HG03442 (cell line): ENCODE data around the gene ATRN.

ENCODE experiments used
- ATAC-seq: cut with Tn5 transposase; IDR thresholded peaks from one replicate; pipeline ENCODE4 v1.9.1; 2021; ENCODE audit warnings: mild to moderate bottlenecking, moderate library complexity; ENCODE audit not compliant: unreplicated experiment

The ATRN gene

DNA sequence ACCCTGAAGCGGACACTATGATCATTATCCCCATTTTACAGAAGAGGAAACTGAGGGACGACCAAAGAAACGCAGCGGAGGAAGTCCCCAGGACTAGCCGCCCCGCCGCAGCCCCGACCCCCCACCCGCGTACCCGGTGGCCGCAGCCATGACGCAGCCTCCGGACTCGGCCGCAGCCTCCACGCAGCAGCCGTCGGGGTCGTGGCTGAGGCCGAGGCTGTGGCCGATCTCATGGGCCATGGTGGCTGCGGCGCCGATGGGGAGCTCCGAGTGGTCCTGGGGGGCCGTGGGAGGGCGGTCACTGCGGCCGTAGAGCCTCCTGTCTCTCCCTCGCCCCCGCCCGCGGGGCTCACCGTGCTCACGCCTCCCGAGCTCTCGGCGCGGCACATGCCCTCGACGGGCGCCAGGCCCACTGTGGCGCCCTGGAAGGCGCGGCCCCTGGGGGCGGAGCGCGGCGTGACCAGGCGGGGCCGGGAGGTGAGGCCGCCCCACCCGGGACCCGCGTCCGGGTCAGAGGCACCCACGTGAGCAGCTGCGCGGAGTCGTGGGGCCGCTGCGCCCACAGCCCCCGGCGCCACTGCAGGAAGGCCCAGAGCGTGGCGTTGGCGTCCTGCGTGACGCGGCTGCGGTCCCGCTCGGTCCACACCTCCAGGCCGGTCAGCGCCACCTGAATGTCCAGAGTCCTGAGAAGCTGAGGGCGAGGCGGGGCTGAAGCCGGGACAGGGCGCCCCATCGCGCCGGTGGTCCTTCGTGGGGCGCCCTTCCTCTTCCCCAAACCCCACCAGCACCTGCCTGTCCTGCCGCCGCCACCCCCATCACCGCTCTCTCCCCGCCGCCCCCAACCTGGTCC lies 202.6 kb downstream of the ATRN start:
- no peak for ATAC-seq

DNA sequence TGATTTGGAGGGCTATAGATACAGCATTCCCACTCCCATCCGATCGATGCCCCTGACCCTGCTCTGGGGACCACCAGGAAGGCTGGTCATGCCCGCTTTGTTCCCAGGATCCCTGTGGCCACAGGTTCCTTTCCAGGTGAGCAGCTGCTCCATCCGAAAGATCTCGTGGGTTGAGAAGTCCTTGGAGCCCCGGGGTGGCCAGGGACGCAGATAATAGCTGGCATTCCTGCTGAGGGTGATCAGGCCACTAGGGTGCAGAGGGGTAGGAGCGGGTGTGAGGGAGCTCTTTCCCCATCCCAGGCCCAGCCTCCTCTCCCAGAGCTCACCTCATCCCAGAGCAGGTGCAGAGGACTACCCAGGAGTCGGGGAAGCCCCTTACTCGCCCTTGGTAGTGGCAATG lies 203.6 kb downstream of the ATRN start:
- no peak for ATAC-seq

DNA sequence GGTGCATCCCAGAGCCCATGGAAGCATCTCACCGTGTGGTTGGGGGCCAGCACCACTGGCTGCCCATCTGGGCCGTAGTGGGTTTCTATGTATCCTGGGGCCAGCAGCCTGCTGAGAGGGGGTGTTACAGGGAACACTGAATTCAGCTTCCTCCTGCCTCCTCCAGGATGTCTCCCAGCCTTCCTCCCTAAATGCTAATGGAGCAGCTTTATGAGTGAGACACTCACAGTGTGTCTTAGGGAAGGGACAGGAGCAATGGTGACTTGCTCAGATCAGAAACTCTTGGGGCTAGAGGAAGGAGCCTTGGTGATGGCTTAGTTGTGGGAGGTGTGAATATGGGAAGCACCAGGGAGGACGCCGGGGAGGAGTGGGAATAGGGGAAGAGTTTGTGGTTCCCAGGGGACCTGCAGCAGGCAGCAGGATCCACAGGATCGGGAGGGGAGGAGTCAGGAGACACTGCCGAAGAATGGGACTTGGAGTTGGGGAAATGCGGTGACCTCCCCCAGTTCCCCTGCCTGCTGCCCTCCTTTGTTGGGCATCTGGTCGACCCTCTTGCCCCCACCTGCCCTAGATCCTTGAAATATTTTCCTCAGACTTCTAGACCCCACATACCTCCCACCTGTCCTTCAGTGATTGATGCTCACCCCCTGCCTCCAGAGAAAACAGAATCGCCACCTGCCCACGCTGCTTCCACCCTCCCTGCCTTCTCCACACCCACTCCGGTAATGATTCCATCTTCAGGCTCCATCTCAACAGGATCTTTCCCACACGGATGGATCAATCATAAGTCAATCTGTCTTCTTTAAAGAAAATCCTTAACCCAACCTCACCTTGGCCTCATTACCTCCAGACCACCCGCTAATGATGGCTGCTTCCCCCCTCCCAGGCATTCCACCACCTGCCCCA lies 204.4 kb downstream of the ATRN start:
- no peak for ATAC-seq

DNA sequence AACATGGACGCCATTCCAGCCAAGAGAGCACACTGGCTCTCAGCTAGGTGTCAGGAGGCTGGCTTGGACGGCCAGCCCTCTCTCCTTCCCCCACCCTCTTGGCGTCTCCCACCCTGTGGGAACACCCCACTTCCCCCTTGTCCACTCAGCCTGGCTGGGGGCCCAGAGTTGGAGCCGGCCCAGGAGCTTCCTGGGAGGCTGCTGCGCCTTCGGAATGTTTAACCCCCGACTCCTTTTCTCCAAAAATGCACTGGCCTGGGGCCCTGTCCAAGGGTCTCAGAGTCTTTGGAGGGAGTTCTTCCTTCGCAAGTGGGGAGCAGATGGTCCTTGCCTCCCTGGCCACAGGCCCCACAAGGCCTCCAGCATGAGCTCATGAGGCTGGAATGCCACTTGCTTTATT lies 206.9 kb downstream of the ATRN start:
- no peak for ATAC-seq

DNA sequence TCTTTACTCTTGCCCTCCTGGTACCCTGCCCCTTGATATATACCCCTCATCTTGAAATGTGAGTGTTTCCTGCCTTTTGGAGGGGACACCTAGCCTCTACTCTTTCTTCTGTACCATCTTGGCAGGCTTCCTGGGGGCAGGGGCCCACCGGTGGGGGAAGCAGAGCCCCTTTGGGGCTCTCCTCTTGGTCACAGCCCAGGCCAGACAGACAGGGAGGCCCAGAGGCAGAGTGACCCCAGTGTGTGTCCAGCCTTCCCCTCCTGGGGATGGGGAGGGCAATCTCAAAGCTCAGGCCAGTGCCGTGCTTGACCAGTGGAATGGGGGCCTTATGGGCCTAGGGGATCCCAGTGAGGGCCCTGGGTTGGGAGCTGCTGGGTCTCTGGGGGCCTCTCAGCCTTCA lies 207.4 kb downstream of the ATRN start:
- no peak for ATAC-seq

DNA sequence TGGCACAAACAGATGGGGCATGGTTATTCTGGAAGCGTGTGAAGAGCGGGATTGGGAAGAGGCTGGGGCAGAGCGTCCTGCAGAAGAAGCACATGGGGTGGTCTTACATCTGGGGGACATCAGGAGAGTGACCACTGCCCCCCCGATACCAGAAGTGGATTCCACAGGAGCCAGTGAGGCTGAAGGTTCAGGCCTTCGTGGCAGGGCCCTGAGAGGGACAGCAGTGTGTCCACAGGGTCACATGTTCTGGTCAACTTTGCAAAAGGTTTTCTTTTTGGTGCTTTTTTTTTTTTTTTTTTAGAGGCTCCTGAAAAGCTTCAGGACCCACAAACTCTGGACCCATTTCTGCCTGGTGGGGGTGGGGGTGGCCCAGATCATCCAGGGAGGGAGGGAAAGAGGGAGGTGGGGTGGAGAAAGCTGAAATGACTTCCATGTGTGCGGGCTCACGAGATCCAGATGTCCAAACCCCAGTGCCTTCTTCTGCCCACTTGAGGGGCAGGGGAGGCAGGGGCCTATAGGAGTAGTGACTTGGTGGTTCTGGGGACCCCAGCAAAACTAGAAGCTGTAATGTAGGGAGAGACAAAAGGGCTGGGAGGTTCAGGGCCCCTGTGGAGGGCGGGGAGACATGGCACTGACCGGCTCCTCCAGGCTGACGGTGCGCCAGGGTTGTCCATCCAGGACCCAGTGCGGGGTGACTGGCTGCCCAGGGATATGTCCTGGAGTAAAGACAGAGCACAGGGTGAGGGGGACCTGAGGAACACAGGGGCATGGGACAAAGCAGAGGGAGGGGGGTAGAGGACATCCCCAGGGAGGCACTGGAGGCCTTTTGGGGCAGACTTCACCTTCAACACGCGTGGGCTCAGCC lies 208.3 kb downstream of the ATRN start:
- ATAC-seq: no peak

DNA sequence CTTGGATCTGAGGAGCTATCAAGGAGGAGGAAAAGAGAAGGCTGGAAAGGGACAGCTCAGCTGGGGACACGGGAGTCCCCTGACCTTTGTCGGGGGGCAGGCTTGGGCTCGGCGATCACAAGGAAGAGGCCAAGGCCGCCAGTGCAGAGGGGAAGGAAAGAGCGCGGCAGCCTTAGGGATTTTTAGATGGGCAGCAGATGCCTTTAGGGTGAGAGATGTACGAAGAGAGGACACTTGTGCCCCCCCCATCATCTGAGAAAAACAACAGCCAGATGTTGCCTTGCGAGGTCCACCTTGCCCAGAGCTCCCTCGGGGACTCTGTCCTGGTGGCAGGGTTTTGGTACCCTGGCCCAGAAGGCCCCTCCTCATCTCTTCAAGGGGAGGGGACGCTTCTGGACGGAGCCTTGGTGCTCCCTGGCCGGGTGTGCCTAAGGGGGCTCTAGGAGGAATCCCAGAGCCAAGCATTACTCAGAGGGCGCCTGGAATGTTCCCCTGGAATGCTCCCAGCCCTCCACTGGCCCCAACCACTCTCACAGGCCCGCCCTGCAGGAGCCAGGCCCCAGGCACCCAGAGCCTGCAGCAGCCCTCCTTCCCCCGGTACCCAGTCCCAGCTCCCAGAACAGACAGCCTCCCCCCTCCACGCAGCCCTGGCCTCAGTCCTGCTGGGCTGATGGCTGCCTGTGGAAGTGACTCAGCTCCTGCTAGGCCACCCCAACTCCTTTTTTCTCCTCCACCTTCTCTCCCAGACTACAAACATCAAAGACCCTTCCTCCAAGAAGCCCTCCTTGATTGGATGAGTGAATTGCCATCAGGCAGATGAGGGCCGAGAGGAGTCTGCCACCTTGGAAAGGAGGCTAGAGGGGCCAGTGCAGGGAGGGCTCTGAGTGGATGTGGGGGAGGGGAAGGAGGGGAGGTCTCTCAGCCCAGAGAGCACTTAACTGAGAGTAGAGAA lies 209.2 kb downstream of the ATRN start:
- ATAC-seq: no peak

DNA sequence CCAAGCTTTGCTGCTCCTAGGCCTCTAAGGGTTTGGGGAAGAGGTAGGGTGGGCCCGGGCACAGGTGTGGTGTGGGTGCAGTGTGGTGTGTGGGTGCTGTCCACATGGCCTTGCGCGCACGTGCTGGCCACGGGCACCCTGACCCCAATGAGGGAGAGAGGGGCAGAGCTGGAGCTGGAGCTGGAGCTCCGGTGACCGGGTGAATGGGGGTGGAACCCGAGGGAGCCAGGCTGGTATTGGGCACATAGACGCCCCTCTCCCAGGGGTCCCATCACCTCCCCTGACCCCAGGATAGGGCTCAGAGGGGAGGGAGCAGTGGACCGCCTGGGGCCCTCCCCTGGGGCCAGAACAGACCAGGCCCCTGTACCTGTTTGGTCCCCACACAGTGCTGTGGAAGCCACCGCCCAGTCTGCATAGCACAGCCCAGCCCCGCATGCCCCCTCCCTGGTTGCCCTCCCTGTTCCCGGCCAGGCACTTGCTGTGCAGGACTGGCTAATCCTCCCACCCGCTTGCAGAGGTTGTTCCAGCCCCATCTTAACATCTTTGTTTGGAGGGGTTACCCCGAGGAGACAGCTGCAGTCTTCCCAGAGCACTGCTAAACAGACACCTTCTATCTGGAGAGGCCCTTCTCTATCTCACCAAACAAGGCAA lies 210.0 kb downstream of the ATRN start:
- ATAC-seq: no peak

DNA sequence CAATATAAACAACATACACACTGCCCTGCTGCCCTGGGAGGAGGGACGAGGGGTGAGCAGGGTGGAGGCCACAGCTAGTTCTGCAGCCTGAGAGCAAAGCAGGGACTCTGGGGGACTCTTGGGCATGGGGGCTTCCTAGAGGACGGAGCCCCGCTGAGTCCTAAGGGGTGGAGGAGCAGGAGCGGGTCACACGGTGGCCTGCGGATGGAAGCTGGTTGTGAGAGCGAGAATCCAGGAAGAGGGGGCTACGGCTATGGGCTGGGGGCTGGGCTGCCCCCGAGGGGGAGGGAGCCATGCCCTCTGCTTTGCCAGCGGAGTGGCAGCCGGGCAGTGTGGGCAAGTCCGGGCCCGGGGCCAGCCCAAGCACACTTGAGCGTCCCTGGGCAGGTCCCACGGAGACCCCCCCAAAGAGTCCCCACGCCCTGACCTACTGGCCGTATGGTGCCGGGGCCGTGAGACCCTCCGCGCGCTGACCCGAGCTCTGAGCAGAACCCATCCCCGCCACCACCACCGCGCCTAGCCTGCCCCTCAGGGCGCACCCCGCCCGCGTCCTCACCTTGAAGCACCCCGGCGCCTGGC lies 210.6 kb downstream of the ATRN start:
- ATAC-seq: no peak

DNA sequence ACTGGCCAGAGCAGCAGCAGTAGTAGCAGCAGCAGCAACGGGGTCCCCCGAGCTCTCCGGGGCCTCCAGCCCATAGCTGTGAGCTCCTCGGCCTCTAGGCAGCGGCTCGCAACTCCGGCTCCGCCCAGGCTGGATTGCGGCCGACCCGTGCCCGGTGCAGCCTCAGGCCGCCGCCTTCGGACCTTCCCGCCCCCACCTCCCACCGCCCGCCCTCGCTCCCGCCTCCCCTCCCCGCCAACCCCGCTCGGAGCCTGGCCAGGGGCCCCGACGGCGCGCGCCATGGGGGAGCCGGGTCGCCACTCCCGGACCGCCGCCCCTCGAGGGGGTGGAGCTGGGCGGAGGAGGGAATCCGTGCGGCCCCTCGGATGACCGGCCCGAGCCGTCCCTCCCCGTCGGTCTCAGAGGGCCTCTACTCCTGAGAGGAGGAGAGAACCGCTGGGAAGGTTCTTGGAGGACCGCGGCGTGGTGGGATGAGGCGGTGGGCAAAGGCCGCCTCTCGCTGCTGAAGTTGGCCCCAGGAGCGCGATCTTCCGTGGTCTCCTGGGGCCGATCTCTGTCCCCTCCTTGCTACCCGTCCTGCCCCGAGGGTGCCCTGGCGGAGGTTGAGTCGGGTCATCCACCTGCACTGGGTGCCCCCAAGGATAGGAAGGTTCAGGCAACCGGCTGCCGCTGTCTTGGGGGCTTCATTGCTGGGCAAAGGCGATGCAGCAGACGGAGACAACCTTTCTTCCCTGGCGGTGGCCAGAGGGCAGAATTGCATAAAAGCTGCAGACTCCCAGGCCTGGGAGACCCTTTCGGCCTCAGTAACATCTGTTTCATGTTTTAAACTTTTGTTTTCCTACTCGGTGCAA lies 211.3 kb downstream of the ATRN start, which contains the start of gene ADAM33:
TSS of gene ADAM33 (minus strand) at position 80 of the 851 bp plus-strand sequence. CDS start at position 74, 6 bp downstream.
- ATAC-seq: no peak

DNA sequence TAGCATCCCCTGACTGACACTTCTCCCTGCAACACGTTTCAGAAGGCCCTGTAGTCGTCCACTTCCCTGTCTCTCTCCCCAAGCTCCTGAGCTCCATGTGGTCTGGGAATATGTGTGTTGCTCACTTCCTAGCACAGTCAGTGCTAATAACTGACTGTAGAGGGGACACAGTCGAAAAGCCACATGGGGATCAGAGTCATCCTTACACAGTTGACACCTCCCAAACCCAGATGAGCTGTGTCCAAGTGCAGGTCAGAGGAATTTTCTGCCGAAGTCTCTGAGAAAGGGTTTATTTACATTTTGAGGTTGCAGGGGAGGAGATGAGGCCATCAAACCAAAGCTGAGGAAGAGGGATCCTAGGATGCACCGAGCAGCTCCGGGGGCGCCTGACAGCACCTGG lies 214.5 kb downstream of the ATRN start:
- no peak for ATAC-seq

DNA sequence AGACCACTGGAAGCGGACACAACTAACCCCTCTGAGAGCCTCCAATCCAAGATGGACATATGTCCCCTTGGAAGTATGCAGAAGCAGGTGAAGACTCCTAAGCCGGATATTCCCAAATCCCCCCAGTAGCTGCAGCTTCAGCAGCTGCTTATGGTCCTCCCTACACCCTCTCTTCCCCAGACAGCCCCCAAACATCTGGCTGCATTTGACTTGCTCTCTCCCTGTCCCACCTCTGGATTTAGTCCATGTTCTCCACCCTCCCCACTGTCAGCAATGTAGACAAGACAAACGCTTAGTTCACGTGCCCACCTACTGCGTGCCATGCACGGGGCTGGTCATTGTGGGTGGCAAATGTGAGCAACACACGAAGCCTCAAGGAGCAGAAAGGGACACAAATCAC lies 215.6 kb downstream of the ATRN start:
- no peak for ATAC-seq

DNA sequence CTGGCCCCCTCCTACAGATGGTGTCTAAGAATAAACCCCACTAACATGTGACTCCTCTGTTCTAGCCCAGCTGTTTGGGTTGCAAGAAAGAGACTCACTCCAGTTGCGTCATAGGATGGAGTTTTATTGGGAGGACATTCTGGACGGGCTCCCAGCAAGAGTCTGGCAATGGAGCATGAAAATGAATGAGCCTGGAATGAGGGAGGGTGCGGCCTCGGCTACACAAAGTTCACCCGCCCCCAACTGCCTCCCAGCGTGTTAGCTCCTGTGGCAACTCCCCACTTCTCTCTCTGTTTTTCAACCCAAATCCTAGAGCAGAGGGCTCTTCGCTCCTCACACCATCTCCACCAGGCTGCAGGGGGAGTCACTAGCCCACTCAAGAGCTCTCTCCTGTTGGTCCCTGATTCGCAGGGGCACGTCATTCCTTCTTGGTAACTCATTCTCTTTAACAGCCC lies 216.1 kb downstream of the ATRN start:
- ATAC-seq: no peak

DNA sequence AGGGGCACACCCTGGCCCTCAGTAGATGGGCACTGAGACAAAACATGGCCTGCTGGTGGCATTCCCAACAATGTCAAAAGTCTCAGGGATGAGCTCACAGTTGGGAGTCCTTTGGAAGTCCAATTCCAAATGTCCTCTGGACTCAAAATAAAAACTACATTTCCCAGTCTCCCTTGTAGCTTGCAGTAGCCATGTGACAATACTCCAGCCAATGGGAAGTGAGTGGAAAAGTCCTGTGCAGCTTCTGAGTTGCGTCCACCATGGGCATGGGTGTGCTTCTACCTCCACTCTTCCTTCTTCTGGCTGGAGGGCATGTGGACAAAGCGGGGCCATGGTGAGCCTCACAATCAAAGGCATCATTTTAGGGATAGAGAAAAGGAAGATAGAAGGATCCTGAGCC lies 216.8 kb downstream of the ATRN start:
- ATAC-seq: no peak

DNA sequence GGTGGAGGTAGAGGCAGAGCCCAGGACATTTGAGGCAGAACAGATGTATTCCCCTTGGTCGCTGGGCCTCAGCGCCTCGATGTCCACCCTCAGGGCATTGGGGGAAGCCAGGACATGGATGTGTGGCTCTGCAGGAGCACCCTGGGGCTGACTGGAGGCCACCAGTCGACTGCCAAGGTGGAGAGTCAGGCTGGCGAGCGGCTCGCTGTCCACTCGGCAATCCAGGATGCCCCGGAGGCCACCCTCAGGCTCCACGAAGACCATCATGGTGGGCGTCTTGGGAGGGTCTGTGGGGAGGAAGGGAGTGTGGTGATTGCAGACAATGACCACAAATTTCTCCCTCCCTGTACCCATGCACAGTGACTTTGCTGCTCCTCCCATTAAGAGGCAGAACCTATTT lies 219.2 kb downstream of the ATRN start:
- ATAC-seq: no peak

DNA sequence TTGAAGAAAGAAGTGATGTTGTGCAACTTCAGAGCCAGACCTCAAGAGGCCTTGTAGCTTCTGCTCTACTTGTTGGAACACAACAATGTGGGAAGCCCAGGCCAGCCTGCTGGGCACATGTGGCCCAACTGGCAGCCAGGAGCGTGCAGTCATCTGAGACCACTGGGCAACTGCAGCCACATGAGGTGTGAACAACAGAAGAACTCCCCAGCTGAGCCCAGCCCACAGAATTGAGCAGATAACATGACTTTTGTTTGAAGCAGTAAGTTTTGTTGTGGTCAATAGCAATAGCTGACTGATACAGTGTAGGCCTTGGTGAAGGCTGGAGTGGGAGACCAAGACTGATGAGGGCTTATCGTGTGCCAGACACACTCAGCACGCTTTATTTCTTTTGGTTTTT lies 219.6 kb downstream of the ATRN start:
- no peak for ATAC-seq

DNA sequence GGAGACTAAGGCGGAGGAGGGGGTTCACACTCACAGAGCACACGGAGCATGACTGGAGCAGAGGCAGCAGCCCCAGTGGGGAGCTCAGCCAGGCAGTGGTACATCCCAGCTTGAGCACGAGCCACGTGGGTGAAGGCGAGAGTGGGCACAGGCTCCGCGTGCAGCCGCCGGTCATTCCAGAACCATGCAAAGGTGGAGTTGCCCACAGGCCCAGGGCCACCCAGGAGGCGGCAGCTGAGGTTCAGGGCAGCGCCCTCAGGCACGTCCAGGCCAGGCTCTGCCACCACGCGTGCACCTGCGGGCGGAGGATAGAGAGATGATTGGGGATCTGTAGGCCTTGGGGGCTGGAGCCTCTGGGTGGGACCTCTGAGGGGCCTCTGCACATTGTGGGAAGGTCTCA lies 220.5 kb downstream of the ATRN start:
- no peak for ATAC-seq

DNA sequence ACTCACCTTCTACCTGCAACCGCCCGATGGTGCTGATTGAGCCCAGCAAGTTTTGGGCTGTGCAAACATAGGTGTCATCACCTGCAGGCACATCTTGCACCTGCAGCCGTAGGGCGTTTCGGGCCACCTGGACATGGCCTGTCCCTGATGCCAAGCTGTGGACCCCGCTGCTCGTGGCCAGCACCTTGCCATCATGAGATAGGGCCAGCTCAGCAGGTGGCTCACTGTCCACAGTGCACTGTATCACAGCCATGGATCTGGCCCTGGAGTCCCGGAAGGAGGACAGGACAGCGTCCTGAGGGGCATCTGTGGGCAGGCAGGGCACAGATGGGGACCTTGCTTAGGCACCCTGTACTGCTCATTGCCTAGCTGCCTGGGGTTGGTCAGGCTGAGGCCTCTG lies 221.1 kb downstream of the ATRN start:
- no peak for ATAC-seq
